Umbilical cord (tissue), 2 donors: ENCODE results near the gene SIRT6. TPM values are rescaled to one million over a fixed set of nuclear protein-coding genes. Genes with fewer than 3 reads are reported as not detected.
"Not testable (repeated sequence)": the region's sequence is repeated elsewhere in the genome, so short reads cannot be mapped to it uniquely, and the experiment has no call there.

Source experiments
- DNase-seq: peaks from one replicate; pipeline ENCODE4 v3.0.0-alpha.2; 2015; ENCODE audit warnings: low spot score
- total RNA-seq: library from RNA; depleted of rRNA; stranded (reverse); fragments of >200 nt; gene quantifications from one replicate; pipeline ENCODE4 v1.2.3, GENCODE V29; 2014; ENCODE audit warnings: low replicate concordance; ENCODE audit not compliant: insufficient read depth

Gene SIRT6
- 2.2 TPM for total RNA-seq

- DNase-seq: peak; percentile 96
These were observed at the start of gene SIRT6, which contains the start of gene ANKRD24 for GRCh38 chr19:4182084-4182810. TSS of gene SIRT6 (minus strand) at chr19:4182563. CDS start at chr19:4182539, 24 bp downstream. TSS of gene ANKRD24 (plus strand) at chr19:4182689. CDS start at chr19:4186426, 3,737 bp downstream.

- not testable (repeated sequence) for DNase-seq
These were observed 49.8 kb upstream of the SIRT6 start for GRCh38 chr19:4232139-4232538.

- DNase-seq: not testable (repeated sequence)
These were observed 49.2 kb upstream of the SIRT6 start for GRCh38 chr19:4231521-4231920.

- not testable (repeated sequence) for DNase-seq
These were observed 47.9 kb upstream of the SIRT6 start for GRCh38 chr19:4230237-4230636.

DNA sequence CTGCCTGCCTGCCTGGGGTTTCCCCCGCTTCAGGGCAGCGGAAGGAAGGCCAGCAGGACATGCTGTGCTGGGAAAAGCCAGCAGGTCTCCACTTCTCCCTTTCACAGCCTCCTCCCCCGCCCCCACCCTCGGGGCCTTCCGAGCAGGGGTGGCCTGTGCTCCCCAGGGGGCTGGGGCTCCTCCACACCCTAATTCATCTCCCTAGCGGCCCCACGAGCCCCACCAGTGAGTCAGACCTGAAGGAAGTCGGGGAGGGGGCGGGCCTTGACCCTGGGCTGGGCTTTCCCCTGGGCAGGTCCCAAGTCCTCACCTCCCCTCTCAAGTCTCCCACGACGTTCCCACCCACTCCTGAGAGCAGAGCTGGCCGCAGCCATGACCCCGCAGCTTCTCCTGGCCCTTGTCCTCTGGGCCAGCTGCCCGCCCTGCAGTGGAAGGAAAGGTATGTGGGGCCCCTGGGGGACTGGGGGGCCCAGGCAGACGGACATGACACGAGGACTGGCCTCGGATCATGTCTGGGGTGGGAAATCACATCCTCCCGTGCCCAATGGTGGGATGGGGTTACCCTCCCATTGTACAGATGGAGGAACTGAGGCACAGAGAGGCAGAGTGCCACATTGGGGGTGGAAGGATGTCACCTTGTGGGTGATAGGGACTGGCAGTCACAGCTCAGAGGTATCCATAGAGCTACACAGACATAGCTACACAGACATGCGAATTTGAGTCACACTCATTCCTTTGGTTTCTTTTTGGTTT, 47.0 kb upstream of the SIRT6 start, which contains the start of gene EBI3:
Gene EBI3 (plus strand): TSS at position 345 of the 753 bp plus-strand sequence. CDS start 28 bp downstream, at position 373.
- DNase-seq: peak; percentile 38

DNA sequence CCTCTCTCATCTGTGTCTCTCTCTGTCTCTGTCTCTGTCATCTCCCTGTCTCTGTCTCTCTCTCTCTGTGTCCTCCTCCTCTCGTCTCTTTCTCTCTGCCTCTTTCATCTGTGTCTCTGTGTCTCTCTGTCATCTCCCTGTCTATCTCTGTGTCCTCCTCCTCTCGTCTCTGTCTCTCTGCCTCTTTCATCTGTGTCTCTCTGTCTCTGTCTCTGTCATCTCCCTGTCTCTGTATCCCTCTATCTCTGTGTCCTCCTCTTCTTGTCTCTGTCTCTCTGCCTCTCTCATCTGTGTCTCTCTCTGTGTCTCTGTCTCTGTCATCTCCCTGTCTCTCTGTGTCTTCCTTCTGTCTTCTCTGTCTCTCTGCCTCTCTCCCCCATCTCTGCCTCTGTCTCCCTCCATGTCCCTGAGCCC, 46.4 kb upstream of the SIRT6 start:
- DNase-seq: no peak

DNA sequence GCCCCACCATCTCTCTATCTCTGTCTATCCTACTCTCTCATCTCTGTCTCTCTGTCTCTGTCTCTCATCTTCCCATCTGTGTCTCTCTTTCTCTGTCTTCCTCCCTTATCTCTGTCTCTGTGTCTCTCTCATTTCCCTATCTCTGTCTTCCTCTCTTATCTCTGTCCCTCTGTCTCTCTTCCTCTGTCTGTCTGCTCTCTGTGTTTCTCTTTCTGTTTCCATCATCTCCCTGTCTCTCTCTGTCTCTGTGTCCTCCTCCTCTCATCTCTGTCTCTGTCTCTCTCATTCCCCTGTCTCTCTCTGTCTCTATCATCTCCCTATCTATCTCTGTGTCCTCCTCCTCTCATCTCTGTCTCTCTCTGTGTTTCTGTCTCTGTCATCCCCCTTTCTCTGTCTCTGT, 45.4 kb upstream of the SIRT6 start:
- no peak for DNase-seq

DNA sequence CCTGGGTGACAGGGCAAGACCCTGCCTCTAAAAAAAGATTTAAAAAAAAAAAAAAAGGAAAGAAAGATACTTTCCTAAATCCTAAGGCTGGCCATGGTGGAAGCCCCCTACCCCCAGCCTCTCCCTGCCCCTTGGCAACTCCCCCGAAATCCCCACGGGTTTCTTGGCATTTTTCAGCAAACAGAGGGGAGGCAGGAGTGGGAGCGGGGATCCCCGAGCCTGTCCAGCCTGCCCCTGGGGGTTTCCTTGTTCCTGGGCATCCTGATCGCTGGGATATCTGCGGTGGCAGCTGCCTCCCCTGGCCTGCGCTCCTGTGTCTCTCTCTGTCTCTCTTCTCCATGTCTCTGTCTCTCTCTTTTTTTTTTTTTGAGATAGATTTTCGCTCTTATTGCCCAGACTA, 43.5 kb upstream of the SIRT6 start:
- no peak for DNase-seq

- peak; percentile 31 for DNase-seq
These were observed 42.1 kb upstream of the SIRT6 start for GRCh38 chr19:4224470-4224869.

DNA sequence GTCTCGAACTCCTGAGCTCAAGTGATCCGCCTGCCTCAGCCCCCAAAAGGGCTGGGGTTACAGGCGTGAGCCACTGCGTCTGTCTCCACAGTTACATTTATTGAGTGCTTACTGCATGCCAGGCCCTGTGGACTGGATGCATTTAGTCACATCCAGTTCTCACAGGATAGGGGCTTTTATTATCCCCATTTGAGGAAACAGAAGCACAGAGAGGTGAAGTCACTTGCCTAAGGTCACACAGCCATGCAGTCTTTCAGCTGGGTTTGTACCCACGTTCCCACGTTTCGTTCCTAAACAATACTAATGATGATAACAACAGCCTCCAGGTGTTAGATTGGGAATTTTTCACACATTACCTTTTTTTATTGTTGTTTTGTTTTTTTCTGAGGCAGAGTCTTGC, 37.8 kb upstream of the SIRT6 start:
- no peak for DNase-seq

- not testable (repeated sequence) for DNase-seq
These were observed 36.2 kb upstream of the SIRT6 start for GRCh38 chr19:4218523-4218922.

GRCh38 chr19:4217429-4218264, 35.3 kb upstream of the SIRT6 start:
- no peak for DNase-seq

DNA sequence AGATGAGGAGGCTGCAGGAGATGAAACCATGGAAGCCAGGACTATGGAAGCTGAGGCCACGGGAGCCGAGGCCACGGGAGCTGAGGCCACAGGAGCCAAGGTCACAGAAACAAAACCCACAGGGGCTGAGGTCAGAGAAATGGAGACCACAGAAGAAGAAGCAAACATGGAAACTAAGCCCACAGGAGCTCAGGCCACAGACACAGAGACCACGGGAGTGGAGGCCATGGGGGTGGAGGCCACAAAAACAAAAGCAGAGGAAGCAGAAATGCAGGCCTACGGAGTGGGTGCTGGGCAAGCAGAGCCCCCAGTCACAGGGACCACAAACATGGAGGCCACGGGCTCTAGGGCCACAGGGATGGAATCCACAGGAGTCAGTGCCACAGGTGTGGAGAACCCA, 34.5 kb upstream of the SIRT6 start:
- no peak for DNase-seq

- no peak for DNase-seq
These were observed 33.4 kb upstream of the SIRT6 start for GRCh38 chr19:4215807-4216206.

DNA sequence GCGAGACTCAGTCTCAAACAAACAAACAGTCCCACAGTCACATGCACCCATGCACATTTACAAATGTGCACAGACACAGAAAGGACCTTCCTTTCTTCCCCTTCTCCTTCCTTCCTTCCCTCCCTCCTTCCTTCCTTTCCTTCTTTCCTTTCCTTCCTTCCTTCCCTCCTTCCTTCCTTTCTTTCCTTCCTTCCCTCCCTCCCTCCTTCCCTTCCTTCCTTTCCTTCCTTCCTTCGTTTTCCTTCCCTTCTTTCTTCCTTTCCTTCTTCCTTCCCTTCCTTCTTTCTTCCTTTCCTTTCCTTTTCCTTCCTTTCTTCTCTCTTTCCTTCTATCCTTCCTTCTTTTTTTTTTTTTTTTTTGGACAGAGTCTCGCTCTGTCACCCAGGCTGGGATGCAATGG, 30.8 kb upstream of the SIRT6 start:
- DNase-seq: no peak

DNA sequence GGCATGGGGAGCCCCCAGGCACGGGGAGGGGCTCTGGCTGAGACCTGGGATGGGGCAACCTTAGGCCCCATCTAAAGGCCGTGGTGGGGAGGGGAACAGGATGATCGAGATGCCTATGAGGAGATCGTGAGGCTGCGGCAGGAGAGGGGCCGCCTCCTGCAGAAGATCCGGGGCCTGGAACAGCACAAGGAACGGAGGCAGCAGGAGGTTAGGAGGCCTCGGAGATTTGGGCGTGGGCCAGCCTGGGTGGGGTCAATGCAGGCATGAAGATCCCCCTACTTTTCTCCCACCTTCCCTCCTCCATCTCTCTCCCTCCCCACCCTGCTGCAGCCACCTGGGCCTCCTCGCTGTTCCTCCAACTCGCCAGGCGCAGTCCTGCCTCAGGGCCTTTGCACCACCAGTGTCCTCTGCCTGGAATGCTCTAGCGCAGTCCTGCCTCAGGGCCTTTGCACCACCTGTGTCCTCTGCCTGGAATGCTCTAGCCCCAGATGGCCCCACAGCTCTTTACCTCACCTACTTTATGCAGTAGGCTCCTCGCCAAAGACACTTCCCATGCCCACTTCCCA, 27.9 kb upstream of the SIRT6 start:
- no peak for DNase-seq

GRCh38 chr19:4208385-4209094, 26.2 kb upstream of the SIRT6 start:
- DNase-seq: peak; percentile 11

DNA sequence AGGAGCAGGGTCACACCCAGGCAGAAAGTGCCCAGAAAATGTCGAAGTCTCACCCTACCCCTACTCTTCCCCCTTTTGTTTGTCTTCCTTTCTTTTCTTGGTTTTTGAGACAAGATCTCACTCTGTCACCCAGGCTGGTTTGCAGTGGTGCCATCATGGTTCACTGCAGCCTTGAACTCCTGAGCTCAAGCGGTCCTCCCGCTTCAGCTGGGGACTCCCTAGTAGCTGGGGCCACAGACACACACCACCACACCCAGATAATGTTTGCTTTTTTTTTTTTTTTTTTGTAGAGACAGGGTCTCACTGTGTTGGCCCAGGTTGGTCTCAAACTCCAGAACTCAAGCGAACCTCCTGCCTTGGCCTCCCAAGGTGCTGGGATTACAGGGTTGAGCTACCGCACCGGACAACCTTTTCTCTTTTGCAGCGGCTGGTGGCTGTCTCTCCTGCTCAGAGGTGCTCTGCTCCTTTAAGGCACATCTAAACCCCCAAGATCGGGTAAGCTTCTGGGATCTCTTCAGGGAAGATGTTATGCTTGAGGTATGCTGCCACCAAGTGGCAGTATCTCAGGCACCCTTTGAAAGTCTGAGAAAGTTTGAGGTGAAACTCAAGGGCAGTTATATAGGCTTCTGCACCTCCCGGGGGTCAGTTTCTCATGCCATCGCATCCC, 24.6 kb upstream of the SIRT6 start:
- no peak for DNase-seq

- DNase-seq: no peak
These were observed 19.4 kb upstream of the SIRT6 start for GRCh38 chr19:4201798-4202197.

DNA sequence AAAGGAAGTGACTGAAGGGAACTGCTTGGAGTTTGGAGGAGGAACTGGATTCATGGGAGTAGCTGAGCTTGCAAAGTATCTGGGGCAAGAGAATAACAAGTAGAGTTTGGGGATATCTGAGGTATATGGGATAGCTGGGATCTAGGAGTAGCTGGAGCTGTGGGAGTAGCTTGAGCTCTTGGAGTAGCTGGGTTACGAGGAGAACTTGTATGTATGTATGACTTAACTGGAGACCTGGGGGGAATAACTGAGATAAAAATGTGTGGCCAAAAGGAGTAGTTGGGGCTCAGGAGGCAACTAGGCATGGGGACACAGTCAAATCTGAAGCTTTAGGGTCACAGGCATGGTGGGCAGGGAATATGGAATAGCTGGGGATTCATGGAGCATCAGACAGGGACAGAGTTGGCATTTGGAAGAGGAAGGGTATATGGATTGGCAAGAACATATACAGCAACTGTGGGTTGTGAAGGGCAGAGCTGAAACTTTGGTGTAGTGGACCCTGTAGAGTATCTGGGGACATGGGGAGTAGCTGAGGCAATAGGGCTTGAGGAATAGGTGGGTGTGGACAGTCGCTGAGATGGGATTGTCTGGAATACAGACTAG, 18.7 kb upstream of the SIRT6 start:
- DNase-seq: no peak
